Measurements from ENCODE around the gene ITPA.
A peak's percentile ranks its signal among the peaks of the same experiment; 100 is the strongest.
"Not testable (repeated sequence)": the region's sequence is repeated elsewhere in the genome, so short reads cannot be mapped to it uniquely, and the experiment has no call there.

Gene ITPA

DNA sequence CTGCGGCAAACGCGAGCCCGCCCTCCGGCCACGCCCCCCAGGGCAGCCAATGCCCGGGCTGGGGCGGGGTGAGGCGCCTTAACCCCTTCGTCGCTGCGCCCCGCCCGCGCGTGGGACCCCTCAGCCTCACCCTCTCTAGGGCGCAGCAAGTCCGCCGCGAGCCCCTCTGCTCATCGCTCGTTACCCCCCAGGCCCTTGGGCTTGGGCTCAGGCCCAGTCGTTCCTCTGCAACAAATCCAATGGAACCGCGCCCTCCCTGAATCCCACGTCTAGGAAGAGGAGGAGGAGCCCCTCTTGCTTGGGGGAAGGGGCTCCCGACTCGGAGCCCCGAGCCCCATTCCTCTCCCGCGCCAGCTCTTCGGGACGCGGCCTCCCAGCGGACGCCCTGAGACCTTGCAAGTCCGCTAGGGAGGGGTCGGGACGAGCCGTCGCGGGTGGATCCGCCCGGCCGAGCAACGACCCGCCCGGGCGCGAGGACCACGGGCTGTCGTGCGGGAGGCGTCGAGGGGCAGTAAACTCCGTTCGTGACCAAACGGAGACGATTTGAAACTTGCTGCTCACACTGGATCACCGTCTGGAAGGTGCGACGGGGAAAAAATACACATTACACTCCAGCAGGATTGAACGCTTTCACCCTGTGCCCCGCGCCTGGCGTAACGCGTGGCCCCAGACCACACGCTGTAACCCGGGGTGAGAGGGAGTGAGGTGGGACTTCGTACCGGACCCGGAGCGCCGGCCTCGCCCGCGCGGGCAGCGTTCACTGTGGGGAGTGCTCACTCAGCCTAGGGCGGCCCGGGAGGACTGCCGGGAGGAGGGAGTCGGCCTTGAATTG lies 35.5 kb upstream of the ITPA start:
- peak; percentile 86 for DNase-seq

DNA sequence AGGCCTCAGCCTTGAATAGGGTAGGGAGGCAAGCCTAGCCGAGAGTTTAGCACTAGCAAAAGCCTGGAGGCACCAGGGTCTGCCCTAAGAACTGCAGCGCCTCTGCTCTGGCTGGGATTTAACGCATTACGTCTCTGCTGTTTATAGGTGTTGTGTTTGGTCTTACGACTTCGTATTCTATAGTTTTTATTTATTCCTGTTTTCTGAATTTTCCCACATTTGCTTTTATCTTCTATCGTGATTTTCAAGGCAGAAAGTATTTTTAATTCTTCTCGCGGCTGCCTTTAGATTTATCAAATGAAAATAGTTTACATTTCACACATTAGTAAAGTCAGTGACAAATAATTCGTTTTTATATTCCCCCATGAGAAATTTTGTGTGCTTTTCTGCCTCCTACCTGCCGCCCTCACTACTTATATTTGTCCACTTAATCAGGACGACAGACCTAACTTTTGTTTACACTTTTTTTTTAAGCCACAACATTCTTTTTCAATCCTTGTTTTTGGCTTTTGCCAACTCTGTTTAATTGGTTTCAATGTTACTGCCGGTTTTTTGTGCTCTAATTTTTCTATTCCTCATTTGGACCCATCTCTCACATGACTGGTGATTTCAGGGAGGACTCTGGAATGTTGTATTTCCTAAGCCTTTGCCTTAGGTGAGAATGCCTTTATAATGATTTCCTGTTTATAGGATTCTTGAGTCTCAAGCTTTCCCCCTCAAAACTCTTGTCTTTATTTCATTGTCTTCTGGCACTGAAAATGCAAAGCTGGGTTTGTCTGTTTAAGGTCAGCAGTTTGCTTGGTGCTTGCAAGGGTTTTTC lies 34.6 kb upstream of the ITPA start:
- no peak for DNase-seq

DNA sequence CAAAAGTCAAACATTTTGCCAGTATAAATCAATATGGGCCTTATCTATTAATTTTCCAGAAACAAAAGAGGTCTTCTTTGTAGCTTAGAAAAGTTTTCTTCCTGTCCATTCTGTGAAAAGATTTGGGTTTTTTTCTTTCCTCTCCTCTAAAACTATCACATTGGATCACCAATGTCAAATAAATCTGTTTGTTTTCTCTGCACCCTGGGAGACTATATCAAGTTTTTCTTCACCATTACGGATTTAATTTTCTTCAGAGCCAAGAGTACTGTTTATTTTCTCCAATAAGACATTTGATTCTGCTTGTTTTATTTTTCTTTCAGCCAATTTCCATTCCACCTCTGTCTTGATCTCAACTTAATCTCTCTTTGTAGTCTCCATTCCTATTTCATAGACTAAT lies 34.0 kb upstream of the ITPA start:
- DNase-seq: no peak

DNA sequence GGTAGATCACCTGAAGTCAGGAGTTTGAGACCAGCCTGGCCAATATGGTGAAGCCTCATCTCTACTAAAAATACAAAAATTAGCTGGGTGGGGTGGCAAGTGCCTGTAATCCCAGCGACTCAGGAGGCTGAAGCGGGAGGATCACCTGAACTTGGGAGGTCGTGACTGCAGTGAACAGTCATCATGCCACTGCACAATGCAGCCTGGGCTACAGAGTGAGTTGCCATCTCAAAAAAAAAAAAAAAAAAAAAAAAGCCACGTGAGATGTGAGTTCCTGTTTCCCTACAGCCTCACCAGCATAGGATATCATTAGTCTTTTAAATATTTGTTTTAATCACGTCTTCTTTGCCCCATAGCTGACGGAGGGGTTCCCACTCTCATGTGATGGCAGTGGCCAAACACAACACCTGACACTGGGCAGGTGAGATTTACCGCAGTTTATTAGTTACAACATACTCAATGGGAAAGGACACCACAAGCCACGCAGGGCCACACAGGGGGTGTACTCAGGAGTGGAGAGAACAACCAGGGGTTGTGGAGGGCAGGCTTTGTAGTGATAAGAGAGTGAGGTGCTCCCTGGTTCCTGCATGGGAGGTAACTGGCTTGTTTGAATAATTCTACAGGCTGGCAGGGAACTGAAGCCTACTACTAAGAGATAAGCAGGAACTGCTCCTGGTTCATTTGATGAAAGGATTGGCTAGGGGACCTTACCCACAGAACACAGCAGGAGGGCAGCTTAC lies 31.4 kb upstream of the ITPA start:
- no peak for DNase-seq

GRCh38 chr20:3180319-3180718 lies 29.0 kb upstream of the ITPA start:
- no peak for DNase-seq

DNA sequence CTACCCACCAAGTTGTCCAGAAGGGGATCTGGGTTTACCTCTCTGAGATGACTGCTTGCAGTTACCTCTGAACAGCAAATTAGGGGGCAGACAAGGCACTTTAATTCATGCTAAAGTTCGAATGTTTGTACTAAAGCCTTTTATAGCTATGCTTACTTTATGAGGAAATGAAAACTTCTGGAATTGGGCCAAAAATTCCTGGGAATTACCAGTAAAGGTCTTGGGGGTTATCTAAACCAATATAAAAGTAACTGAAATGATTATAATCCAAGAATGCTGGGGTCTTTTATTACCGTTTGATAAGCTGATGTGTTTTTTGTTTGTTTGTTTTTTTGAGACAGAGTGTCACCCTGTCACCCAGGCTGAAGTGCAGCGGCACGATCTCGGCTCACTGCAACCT lies 28.0 kb upstream of the ITPA start:
- no peak for DNase-seq

DNA sequence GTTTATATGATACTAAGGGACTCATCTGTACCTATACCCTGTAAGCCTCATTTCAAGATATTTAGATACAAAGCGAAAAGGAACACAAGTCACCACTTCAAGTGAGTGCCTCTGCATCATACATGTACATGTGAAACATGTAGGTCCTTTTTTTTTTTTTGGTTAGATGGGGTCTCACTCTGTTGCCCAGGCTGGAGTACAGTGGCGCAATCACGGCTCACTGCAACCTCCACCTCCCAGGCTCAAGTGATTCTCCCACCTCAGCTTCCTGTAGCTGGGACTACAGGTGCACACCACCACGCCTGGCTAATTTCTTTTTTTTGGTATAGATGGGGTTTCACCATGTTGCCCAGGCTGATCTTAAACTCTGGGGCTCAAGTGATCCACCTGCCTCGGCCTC lies 26.9 kb upstream of the ITPA start:
- not testable (repeated sequence) for DNase-seq

- no peak for DNase-seq
These were observed 25.2 kb upstream of the ITPA start for GRCh38 chr20:3183896-3184612.

GRCh38 chr20:3187861-3188260 lies 21.4 kb upstream of the ITPA start:
- not testable (repeated sequence) for DNase-seq

DNA sequence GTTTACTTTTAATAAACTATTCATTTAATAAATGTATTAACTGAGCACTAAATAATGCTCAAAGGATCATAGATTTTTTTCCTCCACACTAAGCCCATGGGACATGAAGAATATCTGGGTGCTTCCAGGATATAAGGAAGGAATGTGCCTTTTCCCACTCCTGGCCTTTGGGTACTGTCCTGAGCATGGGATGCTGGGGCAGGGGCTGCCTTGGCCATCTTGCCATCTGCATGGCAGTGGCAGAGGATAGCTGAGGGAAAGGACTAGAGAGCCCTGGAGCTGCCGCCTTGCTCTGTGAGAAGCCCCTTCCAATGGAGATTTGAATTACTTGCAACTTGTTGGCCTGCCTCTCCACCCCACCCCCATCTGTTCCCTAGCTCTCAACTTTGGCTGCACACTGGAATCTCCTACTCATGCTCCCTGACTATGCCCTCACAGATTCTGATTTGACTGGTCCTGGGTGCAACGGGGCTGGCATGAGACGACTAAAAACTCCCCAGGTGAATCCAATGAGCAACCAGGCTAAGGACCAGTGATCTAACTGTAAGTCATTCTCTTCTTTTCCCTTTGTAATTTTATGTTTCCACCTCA lies 20.4 kb upstream of the ITPA start:
- no peak for DNase-seq

DNA sequence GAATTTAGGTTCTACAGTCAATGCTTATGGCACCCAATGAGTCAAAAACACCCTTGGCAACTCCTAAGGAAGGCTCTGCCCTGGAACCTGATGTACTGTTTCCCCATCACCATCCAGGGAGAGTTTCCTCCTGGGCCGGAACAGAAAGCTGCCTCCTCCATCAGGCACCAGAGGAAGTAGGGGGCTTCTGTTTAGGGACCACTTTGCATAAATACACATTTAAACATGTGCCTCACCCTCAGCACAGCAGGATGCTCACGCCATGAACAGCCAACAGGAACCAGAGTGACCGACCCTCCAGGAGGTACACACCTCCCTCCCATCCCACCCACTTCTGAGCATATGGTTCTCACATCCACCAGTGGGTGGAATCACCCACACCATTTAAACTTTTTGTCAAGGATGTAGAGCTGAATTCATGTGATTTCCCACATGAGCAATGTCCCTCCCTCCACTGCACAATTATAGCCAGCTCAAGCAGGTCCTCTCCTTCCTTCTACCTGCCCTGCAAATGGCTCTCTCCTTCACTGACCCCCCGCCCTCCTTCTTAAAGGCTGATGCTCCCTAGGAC lies 19.7 kb upstream of the ITPA start:
- no peak for DNase-seq

DNA sequence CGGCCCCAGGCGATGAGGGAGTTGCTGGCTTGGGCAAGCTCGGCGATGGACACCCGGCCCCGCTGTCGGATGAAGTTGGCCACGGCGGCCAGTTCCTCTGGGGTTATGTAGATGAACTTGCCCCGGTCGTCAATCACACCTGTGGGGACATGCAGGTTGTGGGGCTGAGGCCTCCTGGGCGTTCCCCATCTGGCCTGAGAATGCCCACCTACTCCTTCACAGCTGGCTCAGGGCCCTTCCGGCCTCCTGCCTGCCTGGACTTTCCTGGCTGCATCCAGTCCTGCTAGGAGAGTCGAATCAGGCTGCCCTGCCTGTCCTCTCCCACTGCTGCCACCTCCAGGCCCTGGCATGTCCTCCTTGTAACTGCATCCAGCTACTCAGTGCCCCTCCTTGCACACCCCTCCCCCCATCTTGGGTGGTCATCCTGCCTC lies 18.6 kb upstream of the ITPA start:
- DNase-seq: no peak

DNA sequence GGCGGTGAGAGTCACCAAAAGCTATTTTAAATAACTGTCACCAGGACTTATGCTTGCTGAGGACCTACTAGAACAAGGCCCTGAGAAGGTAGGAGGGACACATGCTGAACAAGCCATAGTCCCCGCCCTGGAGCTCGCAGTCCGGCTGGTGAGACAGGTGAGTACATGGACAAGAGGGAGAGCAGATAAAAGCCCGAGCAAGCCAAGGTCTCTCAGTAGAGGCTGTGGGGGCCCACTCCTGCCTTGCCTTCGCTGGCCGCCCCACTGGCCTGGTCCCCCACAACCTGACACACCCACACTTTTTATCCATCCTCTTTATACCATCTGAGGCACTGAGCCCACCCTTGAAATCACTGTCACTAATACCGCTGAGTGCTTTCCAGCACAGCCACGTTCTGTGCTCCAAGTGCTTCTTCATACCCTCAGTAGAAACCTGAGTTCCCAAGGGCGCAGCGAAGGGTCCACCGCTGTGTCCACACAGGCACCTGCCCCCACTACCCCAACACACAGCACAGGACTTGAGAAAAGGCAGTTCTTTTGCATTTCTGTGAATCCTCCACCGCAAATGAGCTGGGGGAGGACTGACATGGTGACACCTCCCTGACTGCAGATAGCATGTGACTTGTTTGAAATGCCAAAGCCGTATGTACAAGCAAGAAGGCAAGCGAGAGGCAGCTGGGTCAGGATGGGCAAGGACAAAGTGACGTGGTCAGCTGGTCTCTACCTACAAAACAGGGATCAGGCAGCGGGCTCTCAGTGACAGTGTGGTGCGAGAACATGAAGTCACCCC lies 16.9 kb upstream of the ITPA start:
- no peak for DNase-seq

DNA sequence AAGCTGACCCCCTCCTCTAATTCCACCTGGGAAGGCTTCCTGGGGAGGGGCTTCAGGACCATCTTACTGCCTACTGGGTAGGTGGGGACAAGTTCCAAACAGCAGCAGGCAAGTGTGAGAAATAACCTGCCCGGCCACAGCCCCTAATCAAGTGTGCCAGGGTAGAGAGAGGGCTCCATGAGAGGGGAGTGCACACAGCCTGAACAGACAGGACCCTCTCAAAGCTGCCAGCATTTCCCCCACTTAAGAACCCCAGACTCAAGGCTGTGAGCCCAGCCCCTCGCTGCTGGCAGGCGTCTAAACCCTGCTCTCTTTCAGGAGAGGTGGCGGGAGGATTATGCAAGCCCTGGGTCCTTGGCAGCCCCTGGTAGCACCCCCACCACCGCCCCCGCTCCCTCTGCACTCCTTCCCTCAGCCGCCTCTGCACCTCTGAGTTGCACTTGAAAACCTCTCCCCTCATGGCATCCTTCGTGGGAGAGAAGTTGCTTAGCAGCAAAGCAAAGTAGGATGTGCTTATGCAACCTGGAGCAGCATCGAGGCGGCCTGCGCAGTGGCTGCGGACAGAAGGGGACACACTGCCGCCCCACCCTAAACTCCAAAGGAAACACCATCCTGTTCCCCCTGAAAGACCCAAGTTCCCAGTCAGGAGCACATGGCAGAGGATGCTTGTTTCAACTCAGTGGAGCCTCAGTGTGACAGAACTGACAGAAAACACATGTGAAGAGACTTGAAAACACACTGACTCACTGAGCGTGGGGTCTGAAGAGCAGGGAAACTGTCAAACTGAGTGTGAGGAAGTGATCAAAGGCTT lies 15.3 kb upstream of the ITPA start:
- no peak for DNase-seq

DNA sequence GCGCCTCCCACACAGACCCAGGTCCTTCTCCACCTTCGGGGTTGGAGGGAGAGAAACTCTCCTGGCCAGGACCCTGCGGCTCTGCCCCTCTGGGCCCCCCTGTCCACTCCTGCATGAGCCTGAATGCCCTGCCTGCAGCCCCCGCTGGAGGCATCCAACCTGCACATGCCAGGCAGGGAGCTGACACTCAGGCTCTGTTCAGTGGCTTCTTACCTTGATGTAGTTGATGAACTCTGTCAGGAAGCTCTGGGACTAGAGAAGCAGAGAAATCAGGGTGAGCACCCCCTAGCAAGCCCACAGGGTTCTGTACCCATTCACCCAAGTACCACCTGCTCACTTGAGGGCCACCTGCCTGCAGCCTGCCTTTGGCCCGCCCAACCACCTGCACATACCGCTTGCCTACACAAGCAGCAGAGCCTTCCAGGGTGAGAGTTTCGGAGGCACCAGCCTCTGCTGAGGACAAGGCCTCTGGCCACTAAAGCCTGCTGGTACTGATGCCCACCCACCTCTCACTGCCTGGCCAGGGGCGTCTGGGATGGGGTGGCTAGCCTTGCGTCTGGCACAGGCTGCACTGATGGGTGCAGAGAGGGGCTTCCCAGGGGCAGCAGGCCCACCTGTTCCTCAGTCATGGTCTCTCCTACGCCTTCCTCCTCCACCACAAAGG lies 14.5 kb upstream of the ITPA start:
- DNase-seq: no peak

GRCh38 chr20:3195590-3196237 lies 13.6 kb upstream of the ITPA start:
- DNase-seq: no peak

GRCh38 chr20:3199206-3199605 lies 10.1 kb upstream of the ITPA start:
- DNase-seq: no peak

DNA sequence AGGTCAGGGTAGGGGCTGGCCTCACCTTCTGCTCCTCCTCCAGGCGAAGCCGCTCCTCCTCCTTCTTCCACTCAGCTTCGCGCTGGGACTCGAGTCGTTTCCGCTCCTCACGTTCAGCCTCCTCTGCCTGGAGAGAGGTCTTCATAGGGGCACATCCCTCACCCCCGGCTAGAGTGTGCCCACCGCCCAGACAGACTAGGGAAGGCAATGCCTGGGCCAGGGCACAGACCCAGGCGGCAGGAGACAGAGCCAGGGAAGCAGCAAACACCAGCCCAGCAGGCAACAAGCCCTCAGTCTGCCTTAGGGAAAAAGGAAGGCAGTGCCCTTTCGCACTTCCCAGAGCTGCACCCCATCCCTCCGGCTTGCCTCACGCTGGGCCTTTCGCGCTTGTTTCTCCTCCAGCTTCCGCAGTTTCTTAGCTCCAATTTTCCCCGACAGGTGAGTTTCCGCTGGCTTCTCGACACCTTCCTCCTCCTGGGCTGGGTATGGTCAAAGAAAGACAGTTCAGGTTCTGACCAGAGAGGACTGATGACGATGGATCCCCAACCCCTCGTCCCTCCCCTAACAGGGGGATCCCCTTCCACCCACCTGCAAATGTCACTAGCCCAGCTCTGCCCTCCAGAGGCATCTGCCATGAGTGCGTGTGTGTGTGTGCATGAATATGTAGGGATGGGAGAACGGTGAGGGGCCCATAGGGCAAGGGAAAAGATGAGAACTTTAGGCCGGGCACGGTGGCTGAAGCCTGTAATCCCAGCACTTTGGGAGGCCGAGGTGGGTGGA lies 9.1 kb upstream of the ITPA start:
- no peak for DNase-seq
